NCI-H2029 treated with DMSO at 0.1 percent for 48 hours (cell line): ENCODE results near the gene RMI2.

Source experiments
- DNase-seq: peaks from one replicate; lab custom pipeline; 2025; lab: John Stamatoyannopoulos, UW

RMI2 gene

DNA sequence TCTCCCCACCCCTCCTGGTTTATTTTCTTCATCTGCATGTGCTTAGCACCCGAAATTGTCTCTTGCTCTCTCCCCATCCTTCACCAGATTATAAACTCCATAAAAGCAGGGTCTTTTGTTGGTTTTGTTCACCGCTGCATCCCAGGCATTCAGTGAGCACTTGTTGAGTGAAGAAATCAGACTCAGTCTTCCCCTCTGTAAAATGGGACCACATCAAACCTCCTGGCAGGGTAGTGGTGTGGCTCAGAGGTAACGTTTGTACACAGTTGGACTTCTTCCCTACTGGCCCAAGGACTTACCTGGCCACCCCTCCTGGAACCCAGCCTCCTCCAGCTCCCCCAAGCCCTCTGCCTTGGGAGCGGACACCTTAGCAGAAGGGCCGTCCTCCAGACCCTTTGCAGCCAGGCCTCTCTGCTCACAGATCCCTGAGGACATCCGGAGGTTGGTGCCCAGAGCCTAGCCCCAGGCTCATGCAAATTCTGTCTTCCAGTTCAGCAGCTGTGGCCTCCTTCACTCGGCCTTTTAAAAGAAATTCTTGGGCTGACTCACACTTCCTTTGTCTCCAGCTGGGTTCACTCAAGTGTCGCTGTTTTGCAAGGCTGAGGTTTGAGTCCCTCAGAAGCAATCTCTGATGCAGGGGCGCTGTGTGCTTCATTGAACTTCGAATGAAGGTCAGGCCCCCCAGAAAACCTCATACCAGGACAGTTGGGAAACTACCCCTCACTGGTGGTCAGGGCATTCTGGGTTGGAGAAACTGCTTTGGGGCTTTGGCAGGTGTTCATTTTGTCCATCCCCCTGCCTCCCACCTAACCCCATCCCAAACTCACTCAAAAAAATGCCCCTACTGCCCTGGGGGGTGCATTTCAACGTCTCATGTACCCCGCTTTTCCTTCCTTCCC lies 16.8 kb upstream of the RMI2 start:
- no peak for DNase-seq

DNA sequence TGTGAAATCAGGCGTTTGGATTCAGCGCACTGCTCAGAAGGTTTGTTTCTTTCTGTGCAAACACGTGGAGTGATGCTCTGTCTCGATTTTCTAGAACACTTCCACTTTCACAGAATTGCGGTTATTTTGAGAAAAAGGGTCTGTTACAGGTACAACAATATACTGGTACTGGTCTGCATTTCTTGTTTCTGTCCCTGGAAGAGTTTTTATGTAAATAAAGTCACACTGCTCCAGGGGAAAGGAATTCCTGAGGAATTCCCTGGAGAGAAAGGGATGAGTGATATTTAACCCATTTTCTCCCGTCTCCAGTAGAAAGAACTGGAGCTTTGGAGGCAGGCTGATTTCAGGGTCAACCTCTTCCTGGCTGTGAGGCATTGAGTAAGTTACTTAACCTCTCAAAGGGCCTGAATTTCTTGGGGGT lies 16.2 kb upstream of the RMI2 start:
- DNase-seq, result no peak

DNA sequence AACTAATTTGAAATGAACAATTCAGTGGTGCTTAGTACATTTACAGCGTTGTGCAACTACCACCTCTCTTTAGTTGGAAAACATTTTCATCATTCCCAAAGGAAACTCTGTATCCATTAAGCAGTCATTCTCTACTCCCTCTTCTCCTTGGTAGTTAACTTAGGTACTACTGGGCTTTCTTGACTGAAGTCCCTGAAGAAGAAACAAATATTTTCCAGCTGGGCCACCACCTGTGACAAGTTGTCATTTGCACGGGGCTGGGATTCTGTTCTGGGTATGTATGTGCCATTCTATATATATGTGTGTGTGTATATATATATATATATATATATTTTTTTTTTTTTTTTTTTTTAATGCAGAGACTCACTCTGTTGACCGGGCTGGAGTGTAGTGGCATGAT lies 15.4 kb upstream of the RMI2 start:
- DNase-seq, result no peak

DNA sequence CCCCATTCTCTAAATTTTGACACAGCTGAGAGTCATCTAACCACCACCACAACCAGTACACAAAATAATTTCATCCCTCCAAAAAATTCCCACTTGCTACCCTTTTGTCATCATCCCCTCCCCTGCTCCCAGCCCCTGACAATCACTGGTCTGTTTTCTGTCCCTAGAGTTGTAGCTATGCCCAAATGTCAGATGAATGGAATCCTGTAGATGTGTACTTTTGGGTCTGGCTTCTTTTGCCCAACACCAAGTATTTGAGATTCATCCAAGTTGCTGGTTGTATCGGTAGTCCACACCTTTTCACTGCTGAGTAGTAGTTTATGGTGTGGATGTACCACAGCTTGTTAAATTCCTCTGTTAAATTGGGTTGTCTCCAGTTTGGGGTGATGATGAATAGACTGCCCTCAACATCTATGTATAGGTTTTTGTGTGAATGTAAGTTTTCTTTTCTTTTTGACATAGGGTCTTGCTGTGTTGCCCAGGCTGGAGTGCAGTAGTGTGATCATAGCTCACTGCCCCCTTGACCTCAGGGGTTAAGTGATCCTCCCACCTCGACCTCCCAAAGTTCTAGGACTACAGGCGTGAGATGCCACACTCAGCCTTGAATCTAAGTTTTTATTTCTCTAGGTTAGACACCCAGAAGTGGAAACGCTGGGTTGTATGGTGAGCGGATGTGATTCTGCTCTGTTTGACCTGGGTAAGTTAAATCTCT lies 14.6 kb upstream of the RMI2 start:
- DNase-seq, result no peak

DNA sequence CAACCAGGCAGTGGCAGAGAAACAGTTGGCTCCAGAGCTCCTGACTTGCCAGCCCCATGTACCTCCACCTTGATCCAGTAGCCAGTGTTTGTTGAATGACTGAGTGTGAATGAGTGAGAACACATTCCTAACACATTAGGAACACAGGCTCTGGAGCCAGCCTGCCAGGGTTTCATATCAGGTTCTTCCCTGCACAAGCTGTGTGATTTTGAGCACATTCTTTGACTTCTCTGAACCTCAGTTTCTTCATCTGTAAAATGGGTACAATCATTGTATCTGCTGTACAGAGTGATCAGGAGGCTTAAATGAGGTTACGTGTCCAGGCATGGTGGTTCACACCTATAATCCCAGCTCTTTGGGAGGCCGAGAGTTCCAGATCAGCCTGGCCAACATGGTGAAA lies 13.3 kb upstream of the RMI2 start:
- no peak for DNase-seq

DNA sequence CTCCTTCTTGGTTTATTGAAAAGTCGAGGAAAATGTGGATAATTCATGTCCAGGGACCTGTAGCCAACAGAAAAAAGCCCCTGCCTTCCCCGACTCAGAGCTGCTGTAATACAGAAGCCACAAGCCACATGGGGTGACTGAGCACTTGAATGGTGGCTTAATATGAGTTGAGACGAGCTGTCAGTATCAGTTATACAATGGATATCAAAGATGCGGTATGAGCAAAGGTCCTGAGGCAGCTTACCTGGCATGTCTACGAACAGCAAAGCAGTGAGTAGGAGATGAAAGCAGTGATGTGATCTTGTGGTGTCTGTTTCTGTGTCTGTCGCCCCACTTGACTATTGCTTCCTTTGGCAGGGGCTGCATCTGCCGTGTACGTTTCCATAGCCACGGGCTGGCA lies 12.2 kb upstream of the RMI2 start:
- DNase-seq, result no peak

DNA sequence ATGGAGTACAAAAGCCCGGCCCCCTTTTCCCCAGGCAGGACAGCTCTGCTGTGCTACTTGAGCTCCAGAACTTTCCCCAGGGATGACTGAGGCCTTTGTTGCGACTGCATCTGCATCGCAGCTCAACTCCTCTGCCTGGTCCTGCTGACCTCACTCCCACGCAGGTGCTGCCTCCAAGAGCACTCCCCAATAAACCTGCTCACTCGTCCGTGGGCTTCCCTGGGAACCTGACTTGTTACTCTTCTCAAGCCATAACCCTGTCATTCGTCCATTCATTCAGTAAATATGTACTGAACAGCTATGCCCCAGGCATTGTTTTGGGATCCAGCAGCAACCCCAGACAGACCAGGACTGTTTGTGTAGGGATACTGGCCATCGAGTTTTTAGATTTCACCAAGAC lies 11.6 kb upstream of the RMI2 start:
- no peak for DNase-seq

DNA sequence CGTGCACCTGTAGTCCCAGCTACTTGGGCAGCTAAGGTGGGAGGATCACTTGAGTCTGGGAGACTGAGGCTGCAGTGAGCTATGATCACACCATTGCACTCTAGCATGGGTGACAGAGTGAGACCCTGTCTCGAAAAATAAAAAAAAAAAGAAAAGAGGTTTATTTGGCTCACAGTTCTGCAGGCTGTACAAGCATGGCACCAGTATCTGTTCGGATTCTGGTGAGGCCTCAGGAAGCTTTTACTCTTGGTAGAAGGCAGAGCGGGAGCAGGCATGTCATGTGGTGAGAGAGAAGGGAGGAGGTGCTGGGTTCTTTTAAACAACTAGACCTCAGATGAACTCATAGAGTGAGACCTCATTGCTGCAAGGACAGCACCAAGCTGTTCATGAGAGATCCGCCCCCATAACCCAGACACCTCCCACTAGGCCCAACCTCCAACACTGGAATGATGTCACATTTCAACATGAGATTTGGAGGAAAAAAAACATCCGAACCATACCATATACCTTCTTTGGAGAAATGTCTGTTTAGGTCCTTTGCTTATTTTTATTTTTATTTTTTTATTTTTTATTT lies 10.3 kb upstream of the RMI2 start:
- DNase-seq, result no peak

DNA sequence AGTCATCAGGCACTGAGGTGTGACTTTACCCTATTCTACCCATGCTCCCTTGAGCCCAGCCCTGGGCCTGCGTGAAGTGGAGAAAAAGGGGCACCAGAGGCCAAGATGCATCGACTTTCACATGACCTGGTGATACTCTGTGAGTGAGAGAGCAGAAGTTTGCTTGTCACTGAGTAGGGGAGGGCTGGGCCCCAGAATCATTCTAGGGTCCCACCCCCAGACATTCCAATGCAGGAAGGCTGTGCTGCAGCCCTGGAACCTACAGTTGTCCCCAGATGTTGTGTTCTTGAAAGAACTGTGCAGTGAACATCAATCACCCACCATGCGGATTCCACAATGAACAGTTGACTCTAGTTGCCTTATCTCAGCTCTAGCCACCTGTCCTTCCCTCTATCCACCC lies 6.2 kb upstream of the RMI2 start:
- no peak for DNase-seq

DNA sequence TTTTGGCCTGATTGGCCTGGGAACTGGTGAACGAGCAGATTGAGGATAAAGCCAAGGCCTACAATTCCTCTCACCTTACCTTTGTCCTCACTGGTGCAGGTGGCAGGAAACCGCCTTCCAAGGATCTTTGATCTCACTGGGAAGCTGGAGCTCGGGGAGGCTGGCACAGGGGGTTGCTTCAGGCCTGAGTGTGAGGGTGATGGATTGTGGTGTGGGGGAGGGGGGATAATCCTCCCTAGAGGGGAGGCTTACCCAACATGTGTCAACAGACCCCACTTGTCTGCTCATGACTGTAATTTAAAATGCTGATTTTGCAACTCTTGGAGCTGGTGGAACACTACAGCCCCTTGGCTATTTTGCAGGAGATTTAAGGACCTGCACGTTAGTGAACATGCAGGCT lies 4.5 kb upstream of the RMI2 start:
- DNase-seq, result no peak

DNA sequence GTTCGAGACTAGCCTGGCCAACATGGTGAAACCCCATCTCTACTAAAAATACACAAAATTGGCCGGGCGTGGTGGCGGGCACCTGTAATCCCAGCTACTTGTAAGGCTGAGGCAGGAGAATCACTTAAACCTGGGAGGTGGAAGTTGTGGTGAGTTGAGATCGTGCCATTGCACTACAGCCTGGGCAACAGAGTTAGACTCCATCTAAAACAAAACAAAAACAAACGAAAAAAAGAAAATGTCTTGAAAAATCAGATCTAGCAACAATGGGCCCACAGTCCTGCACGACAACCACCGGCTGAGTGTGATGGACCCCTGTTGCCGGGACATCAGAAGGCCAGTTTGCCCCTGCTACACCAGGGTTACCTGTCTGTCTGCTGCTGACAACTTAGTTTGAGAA lies 3.9 kb upstream of the RMI2 start:
- DNase-seq, result no peak

DNA sequence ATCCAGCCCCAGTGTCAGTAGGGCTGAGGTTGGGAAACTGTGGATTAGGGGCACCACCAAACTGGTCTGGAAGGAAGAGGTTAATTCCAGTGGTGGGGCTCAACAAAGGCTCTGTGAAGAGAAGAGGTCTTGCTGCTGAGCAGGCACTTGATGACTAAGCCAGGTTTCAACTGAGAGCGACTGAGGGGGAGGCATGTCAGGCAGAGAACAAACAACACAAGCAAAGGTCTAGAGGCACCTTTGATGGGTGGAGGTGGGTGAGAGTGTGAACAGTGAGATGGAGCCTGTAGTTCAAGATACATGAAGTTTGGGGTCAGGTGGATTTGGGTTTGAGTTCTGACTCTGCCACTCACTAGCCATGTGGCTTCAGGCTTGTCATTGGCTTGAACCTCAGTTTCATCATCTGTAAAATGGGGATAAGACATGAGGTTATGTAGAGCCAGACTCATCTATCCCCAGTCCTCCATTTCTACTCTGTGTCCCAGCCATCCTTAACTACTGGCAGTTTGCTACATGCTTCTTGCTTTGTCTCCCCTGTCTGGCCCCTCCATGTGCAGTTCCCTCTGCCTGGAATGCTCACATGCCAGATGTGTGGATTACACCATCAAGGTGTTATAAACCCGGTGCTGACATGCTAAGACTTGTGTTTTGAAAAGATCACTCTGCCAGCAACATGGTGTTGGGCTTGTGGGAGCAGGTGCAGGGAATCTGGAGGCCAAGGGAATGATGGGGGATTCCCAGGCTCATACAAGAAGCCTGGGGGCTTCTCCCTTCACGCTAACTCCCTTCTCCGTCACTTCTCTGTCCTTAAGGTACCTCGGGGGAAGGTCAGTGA lies 3.0 kb upstream of the RMI2 start:
- no peak for DNase-seq

DNA sequence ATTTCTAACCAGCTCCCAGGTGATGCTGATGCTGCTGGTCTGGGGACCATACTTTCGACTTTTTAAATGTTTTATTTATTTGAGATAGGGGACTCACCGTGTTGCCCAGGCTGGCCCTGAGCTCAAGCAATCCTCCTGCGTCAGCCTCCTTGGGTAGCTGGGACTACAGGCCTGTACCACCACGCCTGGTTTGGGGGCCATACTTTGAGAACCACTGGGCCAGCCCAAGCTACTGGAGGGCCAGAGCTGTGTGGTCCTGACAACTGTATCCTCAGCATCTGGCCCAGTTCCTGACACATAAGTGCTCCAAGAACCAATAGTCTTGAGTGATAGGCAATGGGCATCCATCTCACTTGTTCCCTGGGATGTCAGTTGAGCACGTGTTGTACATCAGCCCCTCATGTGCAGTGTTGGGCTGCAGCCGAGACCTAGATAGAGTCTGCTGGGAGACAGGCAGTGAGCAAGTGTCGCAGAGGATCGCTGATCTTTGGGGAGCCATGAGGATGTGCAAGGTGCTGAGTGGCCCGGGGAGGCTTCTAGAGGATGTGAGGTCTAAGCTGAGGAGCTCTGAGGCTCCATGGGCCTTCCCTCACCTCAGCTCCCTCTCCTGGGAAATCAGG lies 1.6 kb downstream of the RMI2 start:
- no peak for DNase-seq

DNA sequence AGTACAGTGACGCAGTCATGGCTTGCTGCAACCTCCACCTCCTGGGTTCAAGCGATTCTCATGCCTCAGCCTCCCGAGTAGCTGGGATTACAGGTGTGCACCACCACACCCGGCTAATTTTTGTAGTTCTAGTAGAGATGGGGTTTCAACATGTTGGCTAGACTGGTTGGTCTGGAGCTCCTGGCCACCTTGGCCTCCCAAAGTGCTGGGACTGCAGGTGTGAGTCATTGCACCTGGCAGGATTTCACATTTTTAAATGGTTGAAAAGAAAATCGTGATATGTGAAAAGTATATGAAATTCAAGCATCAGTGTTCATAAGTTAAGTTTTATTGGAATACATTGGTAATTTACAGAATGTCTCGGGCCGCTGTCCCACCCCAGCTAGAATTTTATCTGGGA lies 2.6 kb downstream of the RMI2 start:
- no peak for DNase-seq

DNA sequence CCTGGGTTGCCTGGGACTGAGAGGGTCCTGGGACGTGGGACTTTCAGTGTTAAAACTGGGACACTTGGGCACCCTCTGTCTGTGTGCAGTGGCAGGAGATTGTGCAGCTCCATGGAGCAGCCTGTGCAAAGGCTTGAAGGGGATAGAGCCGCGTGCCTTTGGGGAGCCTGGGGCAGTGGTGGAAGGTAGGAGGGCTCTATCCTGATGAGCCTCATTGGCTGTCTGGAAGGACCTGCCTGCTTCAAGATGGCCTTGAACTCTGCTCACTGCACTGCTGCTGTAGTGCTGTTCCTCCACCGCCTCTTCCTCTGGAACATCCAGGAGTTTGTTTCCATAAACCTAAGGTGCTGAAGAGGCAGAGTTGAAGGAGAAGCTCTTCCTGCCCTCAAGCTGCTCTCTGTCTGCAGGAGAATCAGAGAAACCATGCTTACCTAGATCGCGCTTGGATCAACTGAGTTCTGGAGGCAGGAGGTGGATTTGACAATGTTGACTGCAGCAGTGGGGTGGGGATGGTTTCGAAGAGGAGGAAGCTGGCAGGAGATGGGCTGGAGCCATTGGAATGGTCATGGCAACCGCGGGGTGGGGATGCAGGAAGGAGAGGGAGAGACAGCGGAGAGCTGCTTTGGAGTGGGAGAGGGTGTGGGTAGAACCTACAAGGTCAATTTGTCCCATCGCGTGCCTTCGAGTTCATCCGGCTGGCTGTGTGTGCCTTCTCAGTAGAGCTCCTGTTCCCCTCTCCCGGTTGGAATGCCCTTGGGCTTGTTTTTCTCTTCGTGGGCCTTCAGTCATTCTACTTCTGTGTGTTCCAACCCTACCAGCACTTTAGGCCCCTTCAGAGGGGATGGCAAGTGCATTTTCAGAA lies 3.7 kb downstream of the RMI2 start:
- no peak for DNase-seq

DNA sequence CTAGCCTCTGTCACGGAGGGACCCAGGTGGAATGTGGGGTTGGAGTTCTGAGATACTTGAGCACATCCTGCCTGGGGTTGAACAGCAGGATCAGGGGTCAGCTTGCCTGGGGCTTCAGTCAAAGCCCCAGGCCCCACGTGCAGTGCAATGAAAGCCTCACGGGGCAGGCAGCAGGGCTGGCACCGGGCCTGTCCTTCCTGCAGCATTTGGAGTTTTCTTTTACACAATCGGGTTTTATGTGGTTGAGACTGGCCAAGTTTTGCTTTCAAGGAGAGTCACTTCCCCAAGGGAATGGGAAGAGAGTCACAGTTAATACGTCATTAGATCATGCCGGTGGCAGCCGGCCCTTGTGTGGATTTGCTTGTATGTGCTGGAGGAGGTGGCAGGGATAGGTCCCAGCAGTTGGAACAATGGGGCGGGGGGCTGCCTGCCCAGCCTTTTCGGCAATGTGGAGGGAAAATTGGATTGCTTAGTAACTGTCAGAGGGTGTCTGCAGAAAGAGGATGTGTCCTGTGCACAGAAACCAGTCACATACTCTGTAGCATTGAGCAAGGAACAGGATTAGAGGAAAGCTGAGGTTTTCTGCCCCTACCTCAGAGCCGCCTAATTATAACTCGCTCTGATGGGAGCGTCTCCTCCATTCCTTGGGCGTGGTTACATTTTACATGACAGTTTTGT lies 4.5 kb downstream of the RMI2 start:
- no peak for DNase-seq

DNA sequence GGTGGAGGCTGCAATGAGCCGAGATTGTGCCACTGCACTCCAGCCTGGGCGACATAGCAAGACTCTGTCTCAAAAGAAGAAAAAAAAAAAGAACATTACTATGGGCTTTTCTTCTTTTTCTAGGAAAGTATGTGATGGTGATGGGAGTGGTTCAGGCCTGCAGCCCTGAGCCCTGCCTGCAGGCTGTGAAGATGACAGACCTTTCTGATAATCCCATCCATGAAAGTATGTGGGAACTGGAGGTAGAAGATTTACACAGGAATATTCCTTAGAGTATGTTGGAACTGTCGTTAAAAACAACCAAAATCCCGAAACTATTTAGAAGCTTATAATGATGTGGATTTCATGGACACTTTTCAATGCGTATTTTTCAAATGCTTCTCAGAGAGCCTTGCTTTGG lies 5.3 kb downstream of the RMI2 start:
- no peak for DNase-seq

DNA sequence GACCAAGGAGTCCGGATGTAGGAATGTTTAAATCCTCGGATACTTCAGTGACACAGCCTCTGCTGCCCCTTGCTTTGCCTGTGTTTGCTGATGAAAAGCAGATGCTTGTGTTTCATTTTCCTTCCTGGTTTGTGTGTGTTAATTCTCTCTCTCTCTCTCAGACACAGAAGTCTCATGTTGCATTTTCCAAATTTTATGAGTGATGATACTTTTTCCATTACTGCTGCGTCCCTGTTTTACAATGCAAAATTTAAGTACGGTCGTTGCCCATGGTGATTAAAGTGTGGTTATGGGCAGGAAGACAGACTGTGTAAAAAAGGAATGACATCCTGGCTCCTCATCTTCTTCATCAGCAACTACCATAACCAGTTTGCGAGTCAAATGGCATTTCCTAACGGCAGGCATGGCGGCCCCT lies 5.7 kb downstream of the RMI2 start:
- DNase-seq, result no peak

DNA sequence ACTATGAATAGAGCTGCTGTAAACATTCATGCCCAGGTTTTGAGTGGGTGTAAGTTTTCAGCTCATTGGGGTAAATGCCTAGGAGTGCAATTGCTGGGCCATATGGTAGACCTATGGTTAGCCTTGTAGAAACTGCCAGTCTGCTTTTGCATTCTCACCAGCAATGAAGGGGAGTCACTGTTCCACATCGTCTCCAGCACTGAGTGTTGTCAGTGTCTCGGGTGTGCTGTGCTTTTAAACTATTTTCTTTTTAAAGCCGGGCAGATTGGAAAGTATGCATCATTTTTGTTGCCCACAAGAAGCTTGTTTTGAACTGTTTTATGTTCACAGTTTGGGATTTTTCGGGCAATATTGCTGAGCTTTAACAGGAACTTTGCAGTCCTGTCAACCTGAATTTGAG lies 7.9 kb downstream of the RMI2 start:
- no peak for DNase-seq

DNA sequence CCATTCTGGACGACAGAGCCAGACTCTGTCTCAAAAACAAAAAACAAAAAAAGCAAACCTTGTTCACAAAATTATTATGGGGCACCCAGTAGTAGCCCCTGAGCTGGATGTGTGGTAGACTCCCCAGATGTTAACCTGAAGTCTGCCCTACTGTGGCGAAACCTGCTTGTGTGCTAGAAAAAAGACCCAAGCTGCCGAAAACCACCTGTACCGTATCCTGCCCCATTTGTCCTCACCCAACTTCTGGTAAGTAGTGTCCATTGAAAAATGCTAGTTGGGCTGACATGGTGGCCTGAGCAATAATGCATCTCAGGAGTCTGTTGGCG lies 9.1 kb downstream of the RMI2 start:
- no peak for DNase-seq
